IPS DF 4.7 (cell line): ENCODE measurements around the gene SARDH.
"Not testable (repeated sequence)": the region's sequence is repeated elsewhere in the genome, so short reads cannot be mapped to it uniquely, and the experiment has no call there.

Source experiments
- DNase-seq: peaks from one replicate; pipeline ENCODE4 v3.0.0-alpha.2; 2013; ENCODE audit warnings: low spot score; ENCODE audit errors: extremely low read depth

Gene SARDH

DNA sequence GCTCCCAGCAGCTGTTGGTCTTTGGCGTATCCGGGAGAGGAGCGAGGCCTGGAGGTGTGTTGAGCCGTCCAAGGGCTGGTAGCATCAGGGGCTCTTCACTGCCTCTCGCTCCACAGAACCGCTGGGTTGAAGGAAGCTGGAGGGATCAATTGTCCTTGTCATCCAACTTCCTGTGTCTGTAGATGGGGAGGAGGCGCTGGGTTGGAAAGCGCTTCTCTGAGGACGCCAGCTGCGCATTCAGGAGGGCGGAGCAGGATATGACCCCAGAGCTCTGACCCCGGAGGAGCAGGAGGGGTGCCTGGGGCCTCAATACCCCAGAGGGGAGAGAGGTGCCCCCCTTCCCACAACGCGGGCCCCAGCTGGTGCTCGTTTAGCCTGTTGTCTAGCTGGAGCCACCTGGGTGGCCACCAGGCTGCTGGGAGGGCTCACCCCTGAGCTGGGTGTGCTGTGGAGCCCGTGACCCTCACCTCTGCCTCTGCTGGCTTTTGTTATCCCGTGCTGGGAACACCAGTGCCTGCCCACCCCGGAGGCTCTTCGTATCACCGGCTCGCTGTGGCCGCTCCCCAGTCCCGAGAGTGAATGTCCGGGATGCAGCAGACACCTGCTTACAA lies 104.0 kb downstream of the SARDH start:
- no peak for DNase-seq

DNA sequence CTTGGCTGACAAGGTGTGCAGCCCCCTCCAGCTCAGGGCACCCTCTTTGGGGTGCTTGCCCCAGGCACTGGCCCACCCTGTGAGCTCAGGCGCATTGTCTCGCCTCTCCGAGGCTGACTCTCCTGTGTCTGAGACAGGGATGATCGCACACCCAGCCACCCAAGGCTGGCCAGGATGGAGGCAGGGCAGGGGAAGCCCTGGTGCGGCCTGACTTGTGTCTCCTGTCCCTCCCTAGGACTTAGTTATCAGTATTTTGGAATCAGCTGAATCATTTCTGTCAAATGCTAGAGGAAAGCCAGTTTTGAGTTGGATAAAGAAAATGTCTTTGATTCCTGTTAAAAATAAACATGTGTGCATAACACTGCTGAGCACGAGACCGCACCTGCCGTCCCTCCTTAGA lies 104.5 kb downstream of the SARDH start:
- DNase-seq = no peak

DNA sequence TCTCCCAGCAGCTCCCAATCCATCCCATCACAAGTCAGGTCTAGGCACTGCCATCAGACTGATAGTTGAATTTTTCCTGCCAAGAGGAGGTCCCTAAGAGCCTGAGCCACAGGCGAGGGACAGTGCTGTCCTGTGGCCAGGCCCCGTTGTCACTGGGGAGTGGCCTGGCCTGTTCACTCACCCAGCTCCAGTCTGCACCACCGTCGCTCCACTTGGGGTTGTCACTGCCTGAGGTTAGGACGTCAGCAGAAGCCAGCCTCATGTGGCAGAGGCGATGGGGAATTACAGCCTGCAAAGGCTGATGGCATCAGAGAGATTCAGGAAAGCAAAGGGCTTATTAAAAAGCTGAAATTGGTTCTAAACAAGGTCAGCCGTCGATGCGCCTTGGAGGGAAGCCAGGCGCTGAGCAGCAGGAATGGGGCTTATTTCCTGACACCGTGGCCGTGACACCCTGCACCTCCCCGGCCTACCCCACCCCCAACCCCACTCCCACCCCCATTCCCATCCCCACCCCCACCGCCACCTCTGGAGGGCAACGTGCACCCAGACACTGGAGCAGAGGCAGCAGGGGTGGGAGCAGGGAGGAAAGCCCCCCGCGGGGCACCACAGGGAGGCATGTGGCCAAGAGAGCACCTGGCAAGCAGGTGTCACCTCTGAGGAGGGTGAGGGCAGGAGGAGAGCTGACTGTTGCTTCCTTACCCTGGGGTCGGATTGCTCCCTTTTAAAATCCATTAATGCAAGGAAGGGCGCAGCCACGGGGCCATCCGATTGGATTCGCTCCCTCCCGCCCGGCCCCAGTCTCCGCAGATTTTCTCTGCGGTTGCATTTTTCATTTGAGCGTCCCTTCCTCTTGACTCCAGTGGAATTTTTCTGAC lies 105.1 kb downstream of the SARDH start:
- no peak for DNase-seq

DNA sequence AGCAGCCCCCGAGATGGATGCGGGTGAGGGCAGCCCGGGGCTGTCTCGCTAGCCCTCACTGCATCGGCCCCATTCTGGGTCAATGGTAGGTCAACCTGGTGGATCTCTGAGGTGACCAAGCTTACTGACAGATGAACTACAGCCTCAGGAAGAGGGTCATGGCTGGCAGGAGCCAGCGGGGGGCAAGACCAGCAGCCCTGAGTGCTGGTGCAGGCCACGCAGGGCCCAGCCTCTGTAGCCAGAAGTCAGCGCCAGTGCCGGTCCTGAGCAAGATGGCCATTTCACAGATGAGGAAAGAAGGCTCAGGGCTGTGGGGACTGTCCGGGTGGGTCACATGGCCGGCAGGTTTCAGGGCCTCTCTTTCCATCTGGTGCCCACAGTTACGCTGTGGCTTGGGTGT lies 107.0 kb downstream of the SARDH start:
- no peak for DNase-seq

DNA sequence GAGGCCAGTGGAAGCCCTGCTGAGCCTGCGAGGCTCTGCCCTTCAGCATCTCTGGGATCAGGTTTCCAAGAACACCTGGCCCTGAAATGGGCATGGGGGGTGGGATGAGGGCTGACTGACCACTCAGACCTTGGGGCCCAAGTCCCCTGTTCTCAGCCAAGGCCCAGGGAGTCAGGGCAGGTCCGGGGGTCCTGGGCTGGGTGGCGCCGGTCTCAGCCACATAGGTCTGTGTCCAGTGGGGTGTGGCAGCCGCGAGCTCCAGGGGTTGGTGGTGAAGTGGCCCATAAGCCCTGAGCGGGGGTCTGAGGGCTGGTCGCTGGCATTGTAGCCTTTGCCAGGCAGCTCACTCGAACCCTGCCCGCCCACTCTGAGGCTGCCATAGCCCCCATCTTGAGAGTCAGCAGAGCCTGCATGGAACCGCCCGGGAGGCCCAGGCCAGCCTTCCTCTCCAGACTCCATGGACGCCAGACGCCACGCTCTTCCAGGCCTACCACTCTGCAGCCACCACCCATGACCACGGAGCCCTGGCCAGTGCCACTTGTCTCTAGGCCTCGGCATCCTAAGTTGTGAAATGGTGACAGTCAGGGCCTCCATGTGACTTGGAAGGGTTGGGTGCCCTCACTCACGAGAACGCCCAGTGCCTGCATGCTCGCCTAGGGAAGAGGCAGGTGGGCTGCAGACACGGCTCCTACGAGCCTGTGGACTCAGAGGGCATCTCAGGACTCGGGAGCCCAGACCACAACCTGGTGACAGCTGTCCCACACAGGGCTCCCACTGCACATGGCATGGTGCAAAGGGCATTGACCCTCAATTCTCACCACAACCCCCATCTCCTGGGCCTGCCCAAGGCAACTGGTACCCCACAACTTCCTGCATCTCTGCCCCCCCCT lies 108.7 kb downstream of the SARDH start:
- no peak for DNase-seq

DNA sequence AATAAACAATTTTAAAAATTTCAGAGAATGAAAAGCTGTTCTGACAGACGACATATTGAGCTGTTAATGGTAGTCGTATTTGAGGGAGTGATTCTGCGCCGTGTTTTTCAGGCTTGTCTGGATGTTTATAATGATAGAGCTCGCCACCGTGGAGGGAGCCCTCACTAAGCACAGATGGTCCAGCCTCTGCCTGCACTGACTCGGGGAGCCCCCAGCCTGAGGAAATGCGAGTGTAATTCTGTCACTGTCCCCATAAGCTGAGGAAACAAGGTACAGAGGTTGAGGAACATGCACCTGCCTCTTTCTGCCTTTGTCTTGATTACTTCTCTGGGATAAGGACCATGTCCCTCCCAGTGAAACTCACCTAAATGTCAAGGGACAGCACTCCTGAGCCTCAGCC lies 109.4 kb downstream of the SARDH start:
- no peak for DNase-seq

DNA sequence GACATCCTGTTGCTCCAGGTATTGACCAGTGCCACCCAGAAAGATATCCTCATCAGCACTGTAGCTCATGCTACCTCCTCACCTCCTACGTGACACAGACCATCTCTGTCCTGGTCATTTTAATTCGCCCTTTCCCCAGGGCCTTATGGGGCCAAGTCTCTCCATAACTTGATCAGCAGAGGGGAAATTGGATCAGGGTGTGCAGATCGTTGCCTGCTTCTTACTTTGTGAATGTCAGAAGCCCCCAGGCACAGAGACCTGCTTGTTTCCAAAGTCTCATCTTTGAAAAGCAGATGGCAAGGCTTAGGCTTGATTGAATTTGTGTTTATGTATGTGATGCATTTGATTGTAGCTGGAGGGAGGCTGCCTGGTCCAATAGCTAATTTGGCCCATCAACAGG lies 110.8 kb downstream of the SARDH start:
- DNase-seq = no peak

DNA sequence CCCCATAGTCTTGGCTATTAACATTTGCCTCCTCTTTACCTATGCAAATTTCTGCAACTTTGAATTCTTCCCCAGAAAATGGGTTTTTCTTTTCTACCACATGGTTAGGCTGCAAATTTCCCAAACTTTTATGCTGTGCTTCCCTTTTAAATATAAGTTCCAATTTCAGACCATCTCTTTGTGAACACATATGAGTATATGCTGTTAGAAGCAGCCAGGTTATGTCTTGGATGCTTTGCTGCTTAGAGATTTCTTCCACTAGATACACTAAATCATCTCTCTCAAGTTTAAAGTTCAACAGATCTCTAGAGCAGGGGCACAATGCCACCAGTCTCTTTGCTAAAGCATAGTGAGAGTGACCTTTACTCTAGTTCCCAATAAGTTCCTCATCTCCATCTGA lies 112.1 kb downstream of the SARDH start:
- not testable (repeated sequence) for DNase-seq

DNA sequence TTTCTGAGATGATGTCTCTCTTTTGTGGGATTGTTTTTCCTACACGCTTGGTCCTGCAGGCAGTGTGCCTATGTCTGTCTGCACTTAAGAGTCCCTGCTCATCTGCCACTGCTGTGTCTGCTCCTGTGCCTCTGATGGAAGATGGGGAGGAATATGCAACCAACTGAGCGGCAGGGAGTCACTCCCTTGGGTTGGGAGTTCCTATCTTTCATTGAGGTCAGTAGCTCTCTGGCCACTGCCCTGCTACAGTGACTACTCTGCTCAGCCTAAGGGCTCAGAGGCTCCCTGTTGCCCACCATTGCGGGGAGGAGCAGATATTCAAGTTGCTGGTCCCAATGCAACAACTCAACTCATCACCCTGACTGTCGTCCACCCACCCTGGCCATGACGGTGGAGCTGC lies 115.6 kb downstream of the SARDH start:
- DNase-seq = no peak

DNA sequence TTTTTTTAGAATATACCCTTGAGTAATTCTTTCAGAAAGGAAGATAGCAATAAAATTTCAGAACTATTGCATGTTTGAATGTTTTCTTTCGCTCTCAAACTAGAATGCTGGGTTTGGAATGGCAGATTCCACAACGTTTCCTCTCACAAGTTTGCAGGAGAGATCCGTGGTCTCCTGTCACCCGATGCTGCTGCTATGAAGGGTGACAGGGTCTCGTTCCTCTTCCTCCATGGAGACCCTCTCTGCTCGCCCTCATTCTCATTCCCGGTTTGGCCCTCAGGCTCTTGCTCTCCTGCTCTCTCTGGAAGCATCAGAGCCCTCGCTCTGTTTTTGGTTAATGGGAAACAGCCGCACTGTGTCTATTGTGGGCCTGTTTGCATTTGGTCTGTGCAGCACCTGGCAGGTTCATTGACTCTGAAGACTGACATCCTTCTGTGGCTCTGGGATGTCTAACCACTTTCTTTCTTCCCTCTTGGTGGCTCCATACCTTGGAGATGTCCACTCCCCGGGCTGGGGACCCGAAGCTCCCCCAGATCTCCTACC lies 116.4 kb downstream of the SARDH start:
- no peak for DNase-seq

DNA sequence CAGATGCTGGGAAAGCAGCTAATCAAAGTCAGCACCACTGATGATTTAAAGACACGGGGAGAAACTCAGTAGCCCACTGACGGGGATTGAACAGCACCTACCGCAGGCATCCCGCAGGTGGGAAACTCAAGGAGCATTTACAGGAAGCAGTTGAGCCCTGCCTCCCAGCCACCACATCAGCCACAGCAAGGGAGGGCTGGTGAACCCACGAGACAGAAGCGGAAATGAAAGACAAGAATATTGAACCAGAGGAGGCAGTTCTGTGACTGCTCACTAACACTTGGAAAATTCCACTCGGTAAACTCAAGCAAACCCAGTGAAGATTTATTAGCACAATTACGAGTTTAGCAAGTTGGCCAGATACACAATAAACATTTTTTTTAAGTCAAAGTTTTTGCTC lies 118.4 kb downstream of the SARDH start:
- DNase-seq = no peak

DNA sequence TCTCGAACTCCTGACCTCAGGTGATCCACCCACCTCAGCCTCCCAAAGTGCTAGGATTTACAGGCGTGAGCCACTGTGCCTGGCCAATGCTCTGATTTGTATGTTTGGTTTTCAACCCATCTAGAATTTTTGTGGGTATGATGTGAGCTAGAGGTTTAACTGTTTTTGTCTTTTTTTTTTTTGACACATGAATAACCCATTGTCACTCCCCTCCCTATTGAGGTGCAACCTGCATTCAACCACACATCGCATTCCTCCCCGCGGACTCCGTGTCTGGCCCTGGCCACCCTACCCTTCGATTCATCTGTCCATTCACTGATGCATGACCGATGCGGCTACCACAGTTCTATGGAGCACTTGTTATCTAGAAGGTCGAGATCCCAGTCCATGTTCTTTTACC lies 119.4 kb downstream of the SARDH start:
- DNase-seq = no peak

DNA sequence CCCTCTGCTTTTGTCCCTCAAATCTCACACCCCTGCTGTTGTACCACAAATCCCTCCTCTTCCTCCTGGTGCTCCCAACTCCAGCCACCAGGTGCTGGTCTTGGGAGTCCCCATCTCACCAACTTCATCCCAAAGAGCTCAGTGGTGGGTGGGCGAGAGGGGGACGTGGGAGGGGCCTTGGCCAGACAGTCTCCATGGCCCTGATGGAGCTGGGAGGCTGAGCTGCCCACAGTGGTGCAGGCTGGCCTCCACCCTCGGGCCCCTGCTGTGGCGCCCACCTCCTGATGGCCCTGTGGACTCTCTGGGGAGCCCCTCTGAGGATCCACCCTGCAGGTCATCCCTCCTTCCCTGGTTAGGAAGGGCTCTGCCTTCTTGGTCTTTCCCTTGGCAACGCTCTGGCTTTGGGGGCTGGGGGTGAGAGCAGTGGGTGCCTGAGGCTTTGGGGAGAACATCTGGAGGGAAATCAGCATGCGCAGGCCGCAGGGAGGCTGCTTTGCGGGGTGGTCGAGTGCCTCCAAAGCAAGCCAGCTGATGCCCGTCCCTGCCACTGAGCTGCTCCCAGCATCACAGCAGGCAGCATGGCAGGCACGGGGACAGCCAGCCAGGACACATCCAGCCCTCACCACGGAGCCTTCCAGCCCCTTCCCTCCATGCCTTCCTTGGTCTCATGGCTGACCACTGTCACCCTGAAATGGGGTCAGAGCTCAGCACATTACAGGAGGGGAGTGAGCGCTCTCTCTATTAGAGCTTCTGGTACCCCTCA lies 121.3 kb downstream of the SARDH start:
- no peak for DNase-seq

DNA sequence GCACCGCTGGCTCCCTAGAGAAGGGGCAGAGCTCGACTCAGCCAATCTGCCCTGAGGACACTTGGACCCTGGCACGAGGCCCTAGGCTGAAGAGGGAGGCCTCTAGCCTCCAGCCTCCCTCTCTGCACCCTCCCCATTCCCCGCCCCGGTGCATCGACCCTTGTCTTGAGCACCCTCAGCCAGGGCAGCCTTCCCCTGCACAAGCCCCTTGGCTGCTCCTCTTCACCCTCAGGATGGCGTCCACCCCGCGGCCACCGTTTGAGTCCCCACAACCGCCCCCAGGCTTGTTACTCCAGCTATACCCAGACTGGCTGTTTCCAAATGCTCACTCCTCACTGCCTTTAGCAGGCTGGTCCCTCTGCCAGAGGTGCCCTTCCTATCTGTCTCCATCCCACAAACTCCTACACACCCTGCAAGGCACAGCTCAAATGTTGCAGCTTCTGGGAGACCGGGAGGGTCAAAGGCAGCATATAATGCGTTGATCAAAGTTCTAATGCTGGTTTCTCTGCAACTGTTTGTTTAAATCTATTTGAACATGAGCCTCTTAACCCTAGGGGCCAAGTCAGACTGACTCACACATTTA lies 122.5 kb downstream of the SARDH start:
- DNase-seq = no peak

DNA sequence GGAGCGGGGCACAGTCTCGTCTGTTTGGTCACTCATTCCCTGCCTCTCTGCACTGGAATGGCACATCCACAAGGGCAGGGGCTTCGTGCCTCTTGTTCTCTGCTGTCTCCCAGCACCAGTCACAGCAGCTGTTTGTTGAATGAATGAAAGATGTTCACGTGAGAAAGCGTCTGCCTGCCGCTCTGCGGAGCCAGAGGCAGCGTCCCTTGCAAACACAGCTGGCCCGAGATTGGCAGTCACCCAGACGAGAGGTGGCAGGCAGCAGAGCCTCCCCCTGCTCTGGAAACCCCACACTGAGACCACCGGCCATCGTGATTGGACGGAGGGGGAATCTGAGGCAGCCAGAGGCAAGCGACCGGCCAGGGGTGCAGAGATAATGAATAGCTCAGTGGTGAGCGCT lies 123.0 kb downstream of the SARDH start:
- no peak for DNase-seq

DNA sequence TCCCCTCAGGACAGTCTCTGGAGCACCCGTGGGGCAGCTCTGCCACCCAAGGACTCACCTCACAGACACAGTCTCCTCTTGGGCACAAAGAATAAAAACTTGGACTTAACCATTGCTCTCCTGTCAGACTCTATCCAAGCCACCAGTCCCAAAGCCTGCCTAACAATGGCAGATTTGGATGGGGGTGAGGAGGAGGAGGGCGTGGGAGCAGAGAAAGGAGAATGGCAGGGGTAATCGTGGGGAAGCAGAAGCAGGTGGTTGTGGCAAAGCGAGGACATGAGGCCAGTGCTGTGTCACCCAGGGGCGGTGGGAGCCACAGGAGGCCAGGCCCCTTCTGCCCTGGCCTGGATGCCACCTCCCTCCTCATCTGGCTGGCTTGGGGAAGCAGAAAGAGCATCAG lies 123.5 kb downstream of the SARDH start:
- no peak for DNase-seq

DNA sequence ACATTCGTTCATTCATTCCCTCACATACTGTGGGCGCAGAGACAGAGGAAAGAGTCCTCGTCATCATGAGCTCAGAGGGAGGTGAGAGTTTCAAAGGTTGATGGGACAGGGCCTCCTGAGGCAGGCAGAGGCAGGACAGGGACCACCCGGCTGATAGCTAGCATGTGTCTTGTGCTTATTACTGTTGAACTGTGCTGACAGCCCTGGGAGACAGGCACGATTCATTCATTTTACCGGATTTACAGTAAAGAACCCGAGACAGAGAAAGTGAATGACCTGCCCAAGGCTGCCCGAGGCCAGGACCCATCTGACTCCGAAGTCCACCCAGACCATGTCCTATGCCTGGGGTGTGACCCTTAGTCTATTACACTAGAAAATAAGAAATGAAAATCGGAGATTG lies 124.1 kb downstream of the SARDH start:
- DNase-seq = no peak
